Subcutaneous adipose tissue (tissue), 4 donors: Measurements from ENCODE around the gene RRP8. TPM values are rescaled to one million over a fixed set of nuclear protein-coding genes. Genes with fewer than 3 reads are reported as not detected.

ENCODE experiments used
- CTCF ChIP-seq: fragments of 450-650 bp; IDR thresholded peaks from one replicate; pipeline ENCODE4 v1.5.1; 2016; ENCODE audit warnings: low read depth, mild to moderate bottlenecking, control low read depth, antibody characterized with exemption, moderate library complexity
- total RNA-seq, 4 donors: library from RNA; depleted of rRNA; stranded (reverse); fragments of >200 nt; gene quantifications; one replicate each; pipeline ENCODE4 v1.1.0, GENCODE V29; 2016

Gene RRP8
- total RNA-seq, 4 donors from 2014 or later, result 8.8 to 15.4 (median 9.8) TPM

- TF ChIP-seq CTCF, result no peak
Measured at GRCh38 chr11:6588018-6588417, 15.4 kb downstream of the RRP8 start.

GRCh38 chr11:6587360-6587953, 16.0 kb downstream of the RRP8 start:
- no peak for TF ChIP-seq CTCF

GRCh38 chr11:6586434-6587359, 16.7 kb downstream of the RRP8 start:
- TF ChIP-seq CTCF, result no peak

- TF ChIP-seq CTCF, result no peak
Measured at GRCh38 chr11:6584528-6584927, 18.9 kb downstream of the RRP8 start.

DNA sequence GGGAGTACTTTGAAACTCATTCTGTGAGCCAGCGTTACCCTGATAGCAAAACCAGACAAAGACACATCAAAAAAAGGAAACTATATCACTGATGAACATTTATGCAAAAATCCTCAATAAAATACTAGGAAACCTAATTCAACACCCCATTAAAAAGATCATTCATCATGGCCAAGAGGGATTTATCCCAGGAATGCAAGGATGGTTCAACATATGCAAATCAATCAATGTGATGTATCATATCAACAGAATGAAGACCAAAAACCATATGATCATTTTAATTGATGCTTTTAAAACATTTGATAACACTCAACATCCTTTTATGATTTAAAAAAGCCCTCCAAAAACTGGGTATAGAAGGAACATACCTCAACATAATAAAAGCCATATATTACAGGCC, 19.8 kb downstream of the RRP8 start:
- no peak for TF ChIP-seq CTCF

DNA sequence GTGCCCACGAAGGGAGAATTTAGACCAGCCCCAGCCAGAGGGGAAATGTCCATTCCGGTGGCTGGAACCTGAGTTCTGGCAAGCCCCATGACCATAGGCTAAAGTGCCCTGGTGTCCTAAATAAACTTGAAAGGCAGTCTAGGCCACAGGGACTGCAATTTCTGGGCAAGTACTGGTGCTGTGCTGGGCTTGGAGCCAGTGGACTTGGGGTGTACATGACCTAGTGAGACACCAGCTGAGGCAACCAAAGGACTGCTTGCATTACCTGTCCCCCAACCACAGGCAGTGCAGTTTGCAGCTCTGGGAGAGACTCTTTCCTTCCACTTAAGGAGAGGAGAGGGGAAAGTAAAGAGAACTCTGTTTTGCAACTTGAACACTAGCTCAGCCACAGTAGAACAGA, 23.7 kb downstream of the RRP8 start:
- TF ChIP-seq CTCF, result no peak

GRCh38 chr11:6578134-6578533, 25.3 kb downstream of the RRP8 start:
- TF ChIP-seq CTCF, result no peak
